HFF-Myc (cell line): ENCODE measurements around the gene MAGI1.

Source experiments
- DNase-seq: peaks from one replicate; pipeline ENCODE4 v3.0.0-alpha.2; 2011; ENCODE audit warnings: low read depth; ENCODE audit errors: extremely low read depth
- H3K4me3 ChIP-seq: replicated peaks from 2 replicates; pipeline ENCODE4 v1.5.1; 2011; ENCODE audit warnings: low read depth, mild to moderate bottlenecking, control low read depth, low read length
- TF ChIP-seq, protein P1 (sequence below): IDR thresholded peaks from 2 replicates; pipeline ENCODE4 v1.5.1; 2012; ENCODE audit warnings: mild to moderate bottlenecking, low read depth, low read length, control low read depth; ENCODE audit errors: missing control alignments

MAGI1 gene

DNA sequence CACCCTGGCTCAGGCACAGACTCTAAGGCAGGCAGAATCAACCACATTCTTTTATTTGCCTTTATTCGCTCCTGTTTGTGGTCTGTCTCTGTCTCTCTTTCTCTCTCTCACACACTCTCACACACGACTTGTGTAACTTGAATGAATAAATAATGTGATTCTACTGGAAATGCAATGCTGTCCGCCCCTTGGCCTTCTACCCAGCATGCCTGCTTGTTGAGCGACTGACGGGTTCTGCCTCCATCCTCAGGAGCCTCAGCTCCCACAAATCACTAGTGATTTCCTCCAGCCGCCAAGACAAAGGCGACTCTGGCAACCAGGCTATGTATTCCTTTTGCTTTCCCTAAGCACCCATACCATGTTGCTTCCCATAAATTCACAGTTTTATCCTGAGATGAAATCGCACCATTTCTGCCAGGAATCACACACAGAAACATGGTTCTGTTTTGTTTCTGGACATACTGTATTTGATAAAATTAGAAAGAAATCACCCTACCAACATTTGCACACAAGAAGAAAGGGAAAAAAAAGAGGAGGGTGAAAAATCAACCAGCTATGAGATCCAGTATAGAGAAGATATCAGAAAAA, 460.8 kb downstream of the MAGI1 start:
- DNase-seq, result no peak
- TF ChIP-seq, protein P1, sequence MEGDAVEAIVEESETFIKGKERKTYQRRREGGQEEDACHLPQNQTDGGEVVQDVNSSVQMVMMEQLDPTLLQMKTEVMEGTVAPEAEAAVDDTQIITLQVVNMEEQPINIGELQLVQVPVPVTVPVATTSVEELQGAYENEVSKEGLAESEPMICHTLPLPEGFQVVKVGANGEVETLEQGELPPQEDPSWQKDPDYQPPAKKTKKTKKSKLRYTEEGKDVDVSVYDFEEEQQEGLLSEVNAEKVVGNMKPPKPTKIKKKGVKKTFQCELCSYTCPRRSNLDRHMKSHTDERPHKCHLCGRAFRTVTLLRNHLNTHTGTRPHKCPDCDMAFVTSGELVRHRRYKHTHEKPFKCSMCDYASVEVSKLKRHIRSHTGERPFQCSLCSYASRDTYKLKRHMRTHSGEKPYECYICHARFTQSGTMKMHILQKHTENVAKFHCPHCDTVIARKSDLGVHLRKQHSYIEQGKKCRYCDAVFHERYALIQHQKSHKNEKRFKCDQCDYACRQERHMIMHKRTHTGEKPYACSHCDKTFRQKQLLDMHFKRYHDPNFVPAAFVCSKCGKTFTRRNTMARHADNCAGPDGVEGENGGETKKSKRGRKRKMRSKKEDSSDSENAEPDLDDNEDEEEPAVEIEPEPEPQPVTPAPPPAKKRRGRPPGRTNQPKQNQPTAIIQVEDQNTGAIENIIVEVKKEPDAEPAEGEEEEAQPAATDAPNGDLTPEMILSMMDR, result no peak
- no peak overlapping the region for H3K4me3 ChIP-seq

DNA sequence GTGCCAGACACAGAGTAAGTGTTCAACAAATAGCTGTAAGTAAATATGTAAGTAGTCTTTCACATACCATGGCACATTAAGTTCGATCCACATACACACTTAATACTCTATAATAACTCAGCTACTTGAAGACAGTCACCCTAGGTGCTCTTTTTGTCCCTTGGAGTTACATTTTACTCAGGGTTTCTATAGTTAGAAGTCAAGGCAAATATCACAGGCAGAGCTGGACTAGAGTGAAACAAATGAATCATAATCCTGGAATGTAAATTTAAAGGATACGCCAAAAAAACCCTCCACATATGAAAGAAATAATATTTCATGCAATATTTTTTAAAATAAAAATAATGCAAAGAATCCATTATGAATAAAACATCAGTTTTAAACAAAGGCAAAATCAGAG, 461.8 kb downstream of the MAGI1 start:
- no peak overlapping the region for H3K4me3 ChIP-seq
- DNase-seq, result no peak
- TF ChIP-seq, protein P1, result no peak

DNA sequence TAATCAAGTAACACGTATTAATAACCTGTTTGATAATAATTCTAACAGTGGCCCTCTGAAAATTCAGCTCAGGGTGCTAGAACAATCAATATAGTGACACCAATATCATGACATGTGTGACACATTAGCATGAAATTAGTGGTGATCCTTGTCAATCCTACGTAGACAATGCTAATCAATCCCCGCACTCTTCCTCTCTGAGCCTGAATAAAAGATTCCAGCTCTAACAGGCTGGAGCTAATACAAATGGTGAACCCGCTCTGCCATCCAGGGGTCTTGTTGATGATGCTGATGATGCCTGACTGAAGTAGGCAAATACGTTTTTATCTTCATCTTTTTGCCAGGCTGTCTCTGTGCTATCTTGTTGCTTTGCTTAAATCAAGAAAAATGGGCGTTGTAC, 462.5 kb downstream of the MAGI1 start:
- TF ChIP-seq, protein P1, result no peak
- no peak for DNase-seq
- H3K4me3 ChIP-seq, result no peak overlapping the region

DNA sequence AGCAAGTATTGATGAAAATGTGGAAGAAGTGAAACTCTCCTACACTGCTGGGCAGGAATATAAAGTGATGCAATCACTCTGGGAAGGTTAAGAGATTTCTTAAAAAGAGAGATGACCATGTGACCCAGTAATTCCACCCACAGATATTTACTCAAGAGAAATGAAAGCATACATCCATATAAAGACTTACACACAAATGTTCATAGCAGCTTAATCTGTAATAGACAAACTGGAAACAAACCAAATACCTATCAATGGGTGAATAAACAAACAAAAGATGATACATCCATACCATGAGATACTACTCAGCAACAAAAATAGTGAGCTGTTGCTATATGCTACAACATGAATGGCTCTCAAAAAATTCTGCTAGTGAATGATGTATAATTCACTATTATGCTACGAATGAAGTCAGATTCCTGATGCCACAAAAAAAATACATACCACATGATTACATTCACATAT, 463.3 kb downstream of the MAGI1 start:
- no peak overlapping the region for H3K4me3 ChIP-seq
- DNase-seq, result peak; percentile 33
- TF ChIP-seq, protein P1, result no peak

DNA sequence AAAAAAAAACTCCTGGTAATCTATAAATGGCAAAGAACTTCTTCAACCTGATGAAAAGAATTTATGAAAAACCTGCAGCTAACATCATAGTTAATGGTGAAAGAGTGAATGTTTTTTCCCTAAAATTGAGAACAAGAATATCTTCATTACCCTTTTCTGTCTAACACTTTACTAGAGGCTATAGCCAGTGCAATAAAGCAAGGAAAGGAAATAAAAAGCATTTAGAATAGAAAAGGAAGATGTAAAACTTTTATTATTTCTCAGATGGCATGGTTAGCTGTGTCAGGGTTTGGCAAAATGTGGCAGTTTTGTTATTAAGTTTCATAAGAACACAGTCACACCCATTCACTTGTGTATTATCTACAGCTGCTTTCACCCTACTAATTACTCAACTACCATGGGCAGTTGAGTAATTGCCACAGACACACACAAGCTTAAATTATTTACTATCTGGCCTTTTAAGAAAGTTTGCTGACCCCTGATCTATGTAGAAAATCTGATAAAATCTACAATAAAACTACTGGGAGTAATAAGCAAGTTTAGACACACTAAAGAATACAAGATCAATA, 465.1 kb downstream of the MAGI1 start:
- no peak overlapping the region for H3K4me3 ChIP-seq
- DNase-seq, result no peak
- TF ChIP-seq, protein P1, result no peak

DNA sequence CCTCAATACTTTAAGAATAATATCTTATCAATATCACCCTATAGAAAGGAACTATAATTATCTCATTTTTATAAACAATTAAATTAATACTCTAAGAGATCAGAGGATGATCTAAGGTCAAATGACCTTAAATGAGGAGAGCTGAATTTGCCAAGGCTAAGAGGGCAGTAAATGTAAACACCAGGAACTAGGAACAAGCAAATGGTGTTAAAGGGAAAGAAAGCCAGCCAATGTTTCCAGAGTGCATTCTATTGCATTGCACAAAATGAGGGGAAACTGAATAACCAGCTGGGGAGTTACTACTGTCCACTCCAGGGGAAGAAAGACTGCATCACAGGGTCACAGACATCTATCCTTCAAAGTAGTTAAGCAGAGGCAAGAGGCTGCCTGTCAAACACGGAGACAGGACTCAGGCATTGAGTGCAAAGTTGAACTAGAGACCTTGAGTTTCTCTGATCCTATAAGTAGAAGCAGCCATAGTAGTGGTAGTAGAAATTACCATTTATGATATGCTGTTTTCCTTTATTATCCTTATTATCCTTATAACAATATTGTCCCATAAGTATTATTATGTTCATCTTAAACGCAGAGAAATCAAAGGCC, 466.4 kb downstream of the MAGI1 start:
- H3K4me3 ChIP-seq, result no peak overlapping the region
- DNase-seq, result no peak
- TF ChIP-seq, protein P1, result no peak
